HG02870 (cell line): Measurements from ENCODE around the gene SHISA9.

Experiments used
- ATAC-seq: cut with Tn5 transposase; IDR thresholded peaks from one replicate; pipeline ENCODE4 v1.9.1; 2021; ENCODE audit warnings: mild to moderate bottlenecking, moderate library complexity; ENCODE audit not compliant: unreplicated experiment

Gene SHISA9

DNA sequence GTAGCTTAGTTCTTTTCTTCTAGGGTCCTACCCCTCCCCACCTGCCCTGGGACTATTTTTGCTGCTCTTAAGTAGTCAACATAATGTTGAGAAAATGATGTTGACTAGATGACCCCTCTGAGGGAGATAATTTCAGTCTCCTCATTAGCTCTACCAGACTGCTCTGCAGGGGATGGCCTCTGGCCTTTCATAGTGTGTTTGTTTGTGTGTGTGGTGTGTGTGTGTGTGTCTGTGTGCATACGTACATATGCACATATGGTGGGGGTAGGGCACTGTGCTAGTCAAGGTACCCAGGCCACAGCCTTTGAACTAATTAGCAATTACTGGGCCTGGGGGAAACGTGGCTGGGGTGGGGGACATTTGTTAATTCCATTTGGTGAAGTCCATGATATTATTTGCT, 254.0 kb downstream of the SHISA9 start:
- no peak for ATAC-seq

DNA sequence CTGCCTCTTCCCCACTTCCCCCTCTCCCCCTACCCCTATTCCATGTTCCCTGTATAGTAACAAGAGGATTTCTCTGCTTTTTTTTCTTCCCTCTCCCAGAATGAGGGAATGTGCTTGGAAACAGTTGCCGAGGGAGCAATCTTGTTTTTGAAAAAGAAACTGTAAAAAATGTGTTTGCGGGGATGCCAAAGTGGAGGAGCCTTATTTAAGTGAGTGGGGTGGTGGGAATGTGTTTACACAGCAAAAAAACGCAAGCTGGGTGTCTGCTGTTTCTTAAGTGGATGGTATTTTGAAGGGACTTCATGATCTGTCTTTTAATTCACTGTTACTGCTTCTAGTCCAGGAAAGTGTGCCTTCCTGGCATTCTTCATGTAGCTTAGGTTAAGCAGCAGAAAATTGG, 254.4 kb downstream of the SHISA9 start:
- no peak for ATAC-seq

GRCh38 chr16:13157082-13157481, 255.7 kb downstream of the SHISA9 start:
- no peak for ATAC-seq

DNA sequence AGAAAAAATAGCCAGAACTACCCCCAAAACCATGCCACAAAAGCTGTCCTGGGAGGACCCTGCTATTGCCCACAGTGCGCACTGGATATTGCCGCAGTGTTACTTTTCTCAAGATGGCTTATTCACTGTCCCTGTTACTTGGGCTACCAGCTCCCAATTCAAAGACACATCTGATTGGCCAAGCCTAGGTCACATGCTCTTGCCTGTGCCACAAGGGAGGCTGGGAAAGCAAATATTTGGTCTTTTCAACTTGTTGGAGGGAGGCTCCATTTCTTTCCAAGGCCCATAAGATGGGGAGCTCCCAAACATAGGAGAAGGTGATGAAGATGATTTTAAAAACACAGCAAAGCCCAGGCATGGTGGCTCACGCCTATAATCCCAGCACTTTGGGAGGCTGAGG, 257.0 kb downstream of the SHISA9 start:
- ATAC-seq = no peak

DNA sequence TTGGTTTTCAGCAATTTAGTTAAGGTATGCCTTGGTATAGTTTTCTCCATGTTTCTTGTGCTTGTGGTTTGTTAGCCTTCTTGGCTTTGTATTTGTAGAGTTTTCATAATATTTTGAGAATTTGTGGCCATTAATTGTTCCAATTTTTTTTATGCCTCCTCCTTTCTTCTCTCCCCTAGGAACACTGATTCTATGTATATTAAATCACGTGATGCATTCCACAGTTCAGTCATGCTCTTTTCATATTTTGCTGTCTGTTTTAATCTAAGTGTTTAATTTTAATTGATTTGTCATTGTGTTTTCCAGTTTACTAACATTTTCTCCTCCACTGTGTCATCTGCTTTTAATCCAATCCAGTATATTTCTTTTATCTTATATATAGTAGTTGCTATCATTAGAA, 263.6 kb downstream of the SHISA9 start:
- ATAC-seq = no peak

DNA sequence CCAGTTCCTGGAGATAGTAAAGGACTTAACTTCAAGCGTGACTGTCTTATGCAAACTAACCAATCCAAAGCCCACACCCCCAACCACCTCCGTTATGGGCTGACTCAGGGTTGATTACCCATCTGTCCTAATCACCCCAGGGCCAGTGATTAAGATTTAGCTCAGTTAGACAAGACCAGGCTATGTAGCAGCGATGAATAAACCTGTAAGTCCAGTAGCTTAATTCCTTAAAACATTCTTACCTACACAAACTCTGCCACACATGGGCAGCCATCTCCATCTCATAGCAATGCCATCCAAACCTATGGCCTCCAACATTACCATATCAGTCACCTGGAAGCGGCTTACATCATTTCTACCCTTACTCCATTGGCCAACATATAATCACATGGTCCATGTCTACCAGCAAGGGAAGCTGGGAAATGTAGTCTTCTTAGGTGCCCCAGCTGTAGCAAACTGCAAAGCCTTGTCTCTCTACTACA, 266.7 kb downstream of the SHISA9 start:
- ATAC-seq = no peak

- ATAC-seq = no peak
These were observed 269.9 kb downstream of the SHISA9 start for GRCh38 chr16:13171313-13171712.

DNA sequence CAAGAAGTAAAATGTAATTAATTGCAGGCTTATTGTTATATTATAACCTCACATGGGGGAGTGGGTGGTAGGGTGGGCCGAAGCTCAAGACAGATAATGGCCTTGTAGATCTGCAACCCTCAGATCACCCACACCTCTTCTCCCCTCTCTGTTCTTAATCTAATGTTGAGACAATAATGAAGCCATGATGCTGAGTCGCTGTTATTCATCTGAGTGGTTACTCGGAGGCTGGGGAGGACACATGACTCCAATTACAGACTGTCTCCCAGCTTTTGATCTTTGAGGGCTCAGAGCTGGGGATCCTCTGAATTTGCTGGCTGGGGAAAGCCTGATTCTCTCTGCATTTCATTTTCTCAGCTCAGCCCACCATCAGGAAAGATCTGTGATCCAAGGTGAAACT, 275.3 kb downstream of the SHISA9 start:
- no peak for ATAC-seq

GRCh38 chr16:13178318-13178717, 276.9 kb downstream of the SHISA9 start:
- no peak for ATAC-seq

GRCh38 chr16:13181432-13181831, 280.0 kb downstream of the SHISA9 start:
- no peak for ATAC-seq

- no peak for ATAC-seq
These were observed 285.4 kb downstream of the SHISA9 start for GRCh38 chr16:13186813-13187212.

GRCh38 chr16:13189250-13189649, 287.9 kb downstream of the SHISA9 start:
- no peak for ATAC-seq

DNA sequence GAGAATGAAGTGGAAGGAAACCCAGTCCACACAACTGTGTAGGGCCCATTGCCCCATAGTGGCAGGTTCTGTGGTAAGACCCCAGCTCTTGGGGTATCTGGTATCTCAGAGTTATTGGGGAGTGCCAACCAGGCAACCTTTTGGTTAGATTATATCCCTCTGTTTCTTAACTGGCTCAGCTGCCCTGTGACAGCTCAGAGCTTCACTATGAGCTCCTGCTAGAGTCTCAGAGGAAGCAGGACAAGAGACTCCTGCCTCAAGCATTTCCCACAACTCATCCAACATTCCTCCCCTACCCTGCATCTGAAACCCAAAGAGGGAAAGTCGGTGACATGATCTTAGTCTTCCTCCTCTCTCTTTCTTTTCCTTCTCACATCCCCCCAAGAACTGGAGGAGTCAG, 292.3 kb downstream of the SHISA9 start:
- no peak for ATAC-seq

GRCh38 chr16:13194766-13195165, 293.4 kb downstream of the SHISA9 start:
- ATAC-seq = no peak

- ATAC-seq = no peak
These were observed 302.3 kb downstream of the SHISA9 start for GRCh38 chr16:13203725-13204124.

- no peak for ATAC-seq
These were observed 304.0 kb downstream of the SHISA9 start for GRCh38 chr16:13205352-13205751.

DNA sequence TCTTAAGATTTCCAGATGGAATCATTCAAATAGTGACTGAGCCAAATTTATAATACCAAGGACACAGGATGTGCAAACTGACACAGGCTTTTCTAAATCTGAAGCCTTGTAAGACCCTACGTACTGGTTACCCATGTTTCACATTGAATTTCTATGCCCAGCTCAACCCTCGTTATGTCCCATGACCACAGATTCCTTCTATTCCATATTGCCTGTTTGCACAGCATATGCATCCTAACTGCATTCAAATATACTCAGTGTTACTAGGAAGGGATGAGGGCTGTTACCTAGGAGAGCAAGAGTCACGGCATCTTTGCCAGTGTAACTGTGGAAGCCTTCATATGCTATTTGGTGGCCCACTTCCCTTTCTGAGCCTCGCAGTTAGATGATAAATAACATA, 305.2 kb downstream of the SHISA9 start:
- no peak for ATAC-seq

DNA sequence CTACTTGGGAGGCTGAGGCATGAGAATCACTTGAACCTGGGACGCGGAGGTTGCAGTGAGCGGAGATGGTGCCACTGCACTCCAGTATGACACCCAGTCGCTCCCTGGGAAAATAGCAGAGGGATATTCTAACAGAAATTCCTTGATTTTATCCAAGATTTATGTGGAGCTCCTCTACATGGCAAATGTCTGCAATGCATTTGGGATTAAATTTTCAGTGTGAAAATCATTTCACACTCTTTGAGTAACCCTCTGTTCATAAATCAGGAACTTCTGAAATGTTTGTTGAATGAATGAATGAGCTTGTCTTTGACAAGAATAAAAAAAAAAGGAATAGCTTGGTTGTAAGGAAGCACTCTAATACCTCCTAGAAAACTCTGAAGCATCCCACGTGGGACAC, 305.8 kb downstream of the SHISA9 start:
- ATAC-seq = no peak

- no peak for ATAC-seq
These were observed 322.3 kb downstream of the SHISA9 start for GRCh38 chr16:13223666-13224065.

GRCh38 chr16:13229039-13229438, 327.6 kb downstream of the SHISA9 start:
- no peak for ATAC-seq

GRCh38 chr16:13231365-13231764, 330.0 kb downstream of the SHISA9 start:
- no peak for ATAC-seq

DNA sequence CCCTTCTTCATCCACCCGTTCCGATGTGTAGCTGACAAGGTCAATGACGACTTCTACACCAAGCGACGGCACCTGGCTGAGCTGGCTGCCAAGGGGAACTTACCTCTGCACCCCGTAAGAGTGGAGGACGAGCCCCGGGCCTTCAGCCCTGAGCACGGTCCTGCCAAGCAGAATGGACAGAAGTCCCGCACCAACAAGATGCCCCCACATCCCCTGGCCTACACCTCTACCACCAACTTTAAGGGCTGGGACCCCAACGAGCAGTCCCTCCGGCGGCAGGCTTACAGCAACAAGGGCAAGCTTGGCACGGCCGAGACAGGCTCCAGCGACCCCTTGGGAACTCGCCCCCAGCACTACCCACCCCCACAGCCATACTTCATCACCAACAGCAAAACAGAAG, 333.6 kb downstream of the SHISA9 start:
- no peak for ATAC-seq

GRCh38 chr16:13236308-13236707, 334.9 kb downstream of the SHISA9 start:
- ATAC-seq = no peak

GRCh38 chr16:13238182-13238581, 336.8 kb downstream of the SHISA9 start:
- ATAC-seq = no peak
